Vagina (tissue), 2 donors: ENCODE measurements around the gene FOXO3. TPM values are rescaled to one million over a fixed set of nuclear protein-coding genes. Genes with fewer than 3 reads are reported as not detected.

Source experiments
- DNase-seq, 2 donors: peaks; one replicate each; pipeline ENCODE4 v3.0.0-alpha.2; 2017; ENCODE audit errors: extremely low spot score in 2 of 2
- H3K27ac ChIP-seq: fragments of 200-600 bp; sonication (generic); one replicate; pipeline ENCODE4 v1.5.1; 2019
- H3K27me3 ChIP-seq: fragments of 200-600 bp; sonication (generic); one replicate; pipeline ENCODE4 v1.5.1; 2019
- H3K36me3 ChIP-seq, 2 donors: fragments of 200-600 bp; sonication (generic); one replicate each; pipeline ENCODE4 v1.5.1; 2017 to 2019
- H3K4me1 ChIP-seq: fragments of 200-600 bp; sonication (generic); one replicate; pipeline ENCODE4 v1.5.1; 2019
- H3K4me3 ChIP-seq, 2 donors: fragments of 200-600 bp; sonication (generic); 1 replicate in 1 of 2; 2 replicates in 1 of 2; pipeline ENCODE4 v1.5.1; 2016 to 2019
- H3K9me3 ChIP-seq: fragments of 200-600 bp; sonication (generic); one replicate; pipeline ENCODE4 v1.5.1; 2019
- CTCF ChIP-seq, 3 experiments: fragments of 450-650 bp in 2 of 3; fragments of 200-600 bp in 1 of 3; sonication (generic) in 1 of 3; IDR thresholded peaks; one replicate each; pipeline ENCODE4 v1.5.1; 2017 to 2019; ENCODE audit warnings: antibody characterized with exemption in 3 of 3, mild to moderate bottlenecking in 2 of 3, moderate library complexity in 2 of 3
- POLR2A ChIP-seq, 2 donors: fragments of 450-650 bp; IDR thresholded peaks; one replicate each; pipeline ENCODE4 v1.6.1; 2017; ENCODE audit warnings: antibody characterized with exemption in 2 of 2, mild to moderate bottlenecking in 2 of 2, moderate library complexity in 2 of 2
- POLR2AphosphoS5 ChIP-seq, 2 donors: sonication (generic); formaldehyde crosslinking; IDR thresholded peaks; one replicate each; pipeline ENCODE4 v1.9.0; 2017; ENCODE audit warnings: antibody characterized with exemption in 2 of 2, mild to moderate bottlenecking in 2 of 2, low read depth in 1 of 2; ENCODE audit not compliant: insufficient read depth in 1 of 2
- intact Hi-C: fragments of 100-400 bp; cut with DNase I; formaldehyde crosslinking; loops from one replicate; pipeline ENCODE4 v1.15.1; 2023
- total RNA-seq: library from RNA; depleted of rRNA; stranded (reverse); fragments of >200 nt; gene quantifications from one replicate; pipeline ENCODE4 v1.2.3, GENCODE V29; 2016

FOXO3 gene
- total RNA-seq, 1 donor from 2014 or later: 110 TPM

- Histone ChIP-seq H3K4me1 (no peaks in the 10 kb centered on the region), H3K4me3 (no peak overlapping the region), H3K27ac (no peak overlapping the region), H3K36me3 (no peaks in the 10 kb centered on the region), H3K9me3 (no peaks in the 10 kb centered on the region), H3K27me3 (no peaks in the 10 kb centered on the region)
- intact Hi-C loops: no loop called here
- TF ChIP-seq POLR2A (IDR thresholded peaks at IDR 0.05) (no peak), CTCF (IDR thresholded peaks at IDR 0.05) (no peak), POLR2AphosphoS5 (IDR thresholded peaks at IDR 0.05; ENCODE audit: insufficient read depth in 1 of 2, low read depth in 1 of 2) (no peak)
- no peak for DNase-seq
Observed at GRCh38 chr6:108726726-108727339, 166.1 kb downstream of the FOXO3 start.

- H3K9me3 ChIP-seq: no peaks in the 10 kb centered on the region
- no peak for TF ChIP-seq POLR2AphosphoS5 (IDR thresholded peaks at IDR 0.05; ENCODE audit: insufficient read depth in 1 of 2, low read depth in 1 of 2)
- TF ChIP-seq CTCF (IDR thresholded peaks at IDR 0.05): no peak
- no peak for TF ChIP-seq POLR2A (IDR thresholded peaks at IDR 0.05)
- H3K4me1 ChIP-seq: no peaks in the 10 kb centered on the region
- no peak overlapping the region for H3K27ac ChIP-seq
- intact Hi-C loops: no loop called here
- no peak for DNase-seq
- H3K27me3 ChIP-seq: no peaks in the 10 kb centered on the region
- no peaks in the 10 kb centered on the region for H3K36me3 ChIP-seq
- no peak overlapping the region for H3K4me3 ChIP-seq
Observed at GRCh38 chr6:108727966-108728730, 167.4 kb downstream of the FOXO3 start.

GRCh38 chr6:108728826-108729225 is 168.1 kb downstream of the FOXO3 start:
- TF ChIP-seq CTCF (IDR thresholded peaks at IDR 0.05): no peak
- TF ChIP-seq POLR2A (IDR thresholded peaks at IDR 0.05): no peak
- TF ChIP-seq POLR2AphosphoS5 (IDR thresholded peaks at IDR 0.05; ENCODE audit: insufficient read depth in 1 of 2, low read depth in 1 of 2): no peak
- no peak for DNase-seq
- intact Hi-C loops: no loop called here
- no peaks in the 10 kb centered on the region for H3K36me3 ChIP-seq
- no peak overlapping the region for H3K27ac ChIP-seq
- H3K4me1 ChIP-seq: no peaks in the 10 kb centered on the region
- H3K9me3 ChIP-seq: no peaks in the 10 kb centered on the region
- H3K4me3 ChIP-seq: no peak overlapping the region
- no peaks in the 10 kb centered on the region for H3K27me3 ChIP-seq

GRCh38 chr6:108730635-108731515 is 170.2 kb downstream of the FOXO3 start:
- intact Hi-C loops: no loop called here
- H3K9me3 ChIP-seq: no peaks in the 10 kb centered on the region
- H3K4me1 ChIP-seq: no peaks in the 10 kb centered on the region
- no peak overlapping the region for H3K4me3 ChIP-seq
- no peak for DNase-seq
- no peaks in the 10 kb centered on the region for H3K27me3 ChIP-seq
- no peak overlapping the region for H3K27ac ChIP-seq
- H3K36me3 ChIP-seq: no peaks in the 10 kb centered on the region
- TF ChIP-seq POLR2AphosphoS5 (IDR thresholded peaks at IDR 0.05; ENCODE audit: insufficient read depth in 1 of 2, low read depth in 1 of 2): no peak
- no peak for TF ChIP-seq POLR2A (IDR thresholded peaks at IDR 0.05)
- no peak for TF ChIP-seq CTCF (IDR thresholded peaks at IDR 0.05)
